HG03097 (cell line): Measurements from ENCODE around the gene PKNOX2.

Experiments used
- ATAC-seq: cut with Tn5 transposase; IDR thresholded peaks from one replicate; pipeline ENCODE4 v1.9.1; 2021; ENCODE audit not compliant: unreplicated experiment, low FRiP score

The PKNOX2 gene

GRCh38 chr11:125164422-125165110 is at the start of gene PKNOX2:
Gene PKNOX2 (plus strand): TSS chr11:125164751. CDS start chr11:125351306, 186,555 bp downstream.
- ATAC-seq: no peak

GRCh38 chr11:125117429-125117828 is 47.1 kb upstream of the PKNOX2 start:
- no peak for ATAC-seq

- ATAC-seq: no peak
Observed at GRCh38 chr11:125123194-125123946, 41.2 kb upstream of the PKNOX2 start.

GRCh38 chr11:125123947-125124617 is 40.5 kb upstream of the PKNOX2 start:
- ATAC-seq: no peak

- ATAC-seq: no peak
Observed at GRCh38 chr11:125124618-125124992, 39.9 kb upstream of the PKNOX2 start.

- ATAC-seq: no peak
Observed at GRCh38 chr11:125128450-125128849, 36.1 kb upstream of the PKNOX2 start.

- no peak for ATAC-seq
Observed at GRCh38 chr11:125129316-125129993, 35.1 kb upstream of the PKNOX2 start.

GRCh38 chr11:125132071-125132470 is 32.5 kb upstream of the PKNOX2 start:
- no peak for ATAC-seq

- no peak for ATAC-seq
Observed at GRCh38 chr11:125132596-125132995, 32.0 kb upstream of the PKNOX2 start.

- no peak for ATAC-seq
Observed at GRCh38 chr11:125136001-125136400, 28.6 kb upstream of the PKNOX2 start.

- ATAC-seq: no peak
Observed at GRCh38 chr11:125138966-125139365, 25.6 kb upstream of the PKNOX2 start.

GRCh38 chr11:125139778-125140177 is 24.8 kb upstream of the PKNOX2 start:
- no peak for ATAC-seq

GRCh38 chr11:125140233-125140632 is 24.3 kb upstream of the PKNOX2 start:
- ATAC-seq: no peak

- ATAC-seq: no peak
Observed at GRCh38 chr11:125141178-125141577, 23.4 kb upstream of the PKNOX2 start.

- ATAC-seq: no peak
Observed at GRCh38 chr11:125141686-125142535, 22.6 kb upstream of the PKNOX2 start.

GRCh38 chr11:125146232-125146631 is 18.3 kb upstream of the PKNOX2 start:
- no peak for ATAC-seq

- no peak for ATAC-seq
Observed at GRCh38 chr11:125147280-125147679, 17.3 kb upstream of the PKNOX2 start.

- ATAC-seq: no peak
Observed at GRCh38 chr11:125148011-125148410, 16.5 kb upstream of the PKNOX2 start.

- ATAC-seq: no peak
Observed at GRCh38 chr11:125148743-125149142, 15.8 kb upstream of the PKNOX2 start.

- no peak for ATAC-seq
Observed at GRCh38 chr11:125153837-125154236, 10.7 kb upstream of the PKNOX2 start.
